DND-41 (cell line): ENCODE data around the gene RAPSN.

Experiments
- ATAC-seq: fragments of 200-7000 bp; cut with Tn5 transposase; 3 replicates; pipeline ENCODE4 v1.9.1; 2021; ENCODE audit warnings: low read depth; ENCODE audit not compliant: insufficient read depth
- DNase-seq: peaks from one replicate; pipeline ENCODE4 v3.0.0-alpha.2; 2020
- H2AFZ ChIP-seq: 2 replicates; pipeline ENCODE4 v1.6.0; 2012; ENCODE audit warnings: low read depth, low read length
- H3K27ac ChIP-seq: 2 replicates; pipeline ENCODE4 v1.5.1; 2012; ENCODE audit warnings: low read length, inconsistent platforms
- H3K27me3 ChIP-seq: fragments of 200-600 bp; sonication (generic); 2 replicates; pipeline ENCODE4 v1.6.0; 2012; ENCODE audit warnings: low read length, mild to moderate bottlenecking, inconsistent platforms; ENCODE audit not compliant: insufficient read depth, poor library complexity
- H3K36me3 ChIP-seq: 2 replicates; pipeline ENCODE4 v1.5.1; 2012; ENCODE audit warnings: low read length, inconsistent platforms; ENCODE audit not compliant: insufficient read depth
- H3K4me1 ChIP-seq: 2 replicates; pipeline ENCODE4 v1.5.1; 2012; ENCODE audit warnings: mild to moderate bottlenecking, low read length; ENCODE audit not compliant: insufficient read depth
- H3K4me2 ChIP-seq: 2 replicates; pipeline ENCODE4 v1.6.0; 2012; ENCODE audit warnings: mild to moderate bottlenecking, moderate library complexity, low read length, inconsistent platforms; ENCODE audit not compliant: insufficient read depth
- H3K4me3 ChIP-seq, 2 experiments: fragments of 200-600 bp in 1 of 2; shearing (Covaris generic) in 1 of 2; 2 replicates each; pipeline ENCODE4 v1.5.1; 2012 to 2016; ENCODE audit warnings: inconsistent platforms in 2 of 2, low read length in 2 of 2, mild to moderate bottlenecking in 2 of 2, low read depth in 1 of 2, moderate library complexity in 1 of 2
- H3K79me2 ChIP-seq: 2 replicates; pipeline ENCODE4 v1.6.0; 2012; ENCODE audit warnings: low read length, inconsistent platforms; ENCODE audit not compliant: insufficient read depth
- H3K9ac ChIP-seq: 2 replicates; pipeline ENCODE4 v1.6.0; 2012; ENCODE audit warnings: low read depth, mild to moderate bottlenecking, inconsistent platforms, low read length, moderate library complexity
- H3K9me3 ChIP-seq: 2 replicates; pipeline ENCODE4 v1.5.1; 2012; ENCODE audit warnings: low read length, moderate library complexity, mild to moderate bottlenecking, inconsistent platforms; ENCODE audit not compliant: insufficient read depth, severe bottlenecking
- H4K20me1 ChIP-seq: 2 replicates; pipeline ENCODE4 v1.6.0; 2012; ENCODE audit warnings: low read length; ENCODE audit not compliant: insufficient read depth
- EZH2 ChIP-seq: IDR thresholded peaks from 3 replicates; pipeline ENCODE4 v1.6.1; 2012; ENCODE audit warnings: borderline replicate concordance, low read depth, mild to moderate bottlenecking, moderate library complexity, low read length, inconsistent platforms; ENCODE audit not compliant: severe bottlenecking
- TF ChIP-seq, protein P1 (sequence below): IDR thresholded peaks from 2 replicates; pipeline ENCODE4 v1.5.1; 2012; ENCODE audit warnings: borderline replicate concordance, low read length, moderate library complexity, mild to moderate bottlenecking; ENCODE audit not compliant: poor library complexity, severe bottlenecking; ENCODE audit errors: extremely low read depth

RAPSN gene

DNA sequence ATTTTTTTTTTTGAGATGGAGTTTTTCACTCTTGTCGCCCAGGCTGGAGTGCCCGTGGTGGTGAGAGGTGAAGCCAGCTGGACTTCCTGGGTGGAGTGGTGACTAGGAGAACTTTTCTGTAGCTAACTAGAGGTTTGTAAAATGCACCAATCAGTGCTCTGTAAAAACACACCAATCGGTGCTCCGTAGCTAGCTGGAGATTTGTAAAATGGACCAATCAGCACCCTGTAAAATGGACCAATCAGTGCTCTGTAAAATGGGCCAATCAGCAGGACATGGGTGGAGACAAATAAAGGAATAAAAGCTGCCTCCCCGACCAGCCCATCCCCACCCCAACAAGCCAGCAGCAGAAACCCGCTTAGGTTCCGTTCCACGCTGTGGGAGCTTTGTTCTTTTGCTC, 4.4 kb upstream of the RAPSN start:
- no peaks in the 10 kb centered on the region for H3K9me3 ChIP-seq
- no peaks in the 10 kb centered on the region for H3K27me3 ChIP-seq
- no peak overlapping the region for H3K27ac ChIP-seq
- H3K36me3 ChIP-seq: no peaks in the 10 kb centered on the region
- no peak overlapping the region for H3K9ac ChIP-seq
- H4K20me1 ChIP-seq: no peaks in the 10 kb centered on the region
- H3K4me3 ChIP-seq: no peak overlapping the region
- ATAC-seq: no peak
- TF ChIP-seq EZH2: no peak
- TF ChIP-seq, protein P1, sequence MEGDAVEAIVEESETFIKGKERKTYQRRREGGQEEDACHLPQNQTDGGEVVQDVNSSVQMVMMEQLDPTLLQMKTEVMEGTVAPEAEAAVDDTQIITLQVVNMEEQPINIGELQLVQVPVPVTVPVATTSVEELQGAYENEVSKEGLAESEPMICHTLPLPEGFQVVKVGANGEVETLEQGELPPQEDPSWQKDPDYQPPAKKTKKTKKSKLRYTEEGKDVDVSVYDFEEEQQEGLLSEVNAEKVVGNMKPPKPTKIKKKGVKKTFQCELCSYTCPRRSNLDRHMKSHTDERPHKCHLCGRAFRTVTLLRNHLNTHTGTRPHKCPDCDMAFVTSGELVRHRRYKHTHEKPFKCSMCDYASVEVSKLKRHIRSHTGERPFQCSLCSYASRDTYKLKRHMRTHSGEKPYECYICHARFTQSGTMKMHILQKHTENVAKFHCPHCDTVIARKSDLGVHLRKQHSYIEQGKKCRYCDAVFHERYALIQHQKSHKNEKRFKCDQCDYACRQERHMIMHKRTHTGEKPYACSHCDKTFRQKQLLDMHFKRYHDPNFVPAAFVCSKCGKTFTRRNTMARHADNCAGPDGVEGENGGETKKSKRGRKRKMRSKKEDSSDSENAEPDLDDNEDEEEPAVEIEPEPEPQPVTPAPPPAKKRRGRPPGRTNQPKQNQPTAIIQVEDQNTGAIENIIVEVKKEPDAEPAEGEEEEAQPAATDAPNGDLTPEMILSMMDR: no peak
- no peaks in the 10 kb centered on the region for H3K4me1 ChIP-seq
- H2AFZ ChIP-seq: no peak overlapping the region
- no peak for DNase-seq
- H3K4me2 ChIP-seq: no peak overlapping the region
- no peaks in the 10 kb centered on the region for H3K79me2 ChIP-seq

DNA sequence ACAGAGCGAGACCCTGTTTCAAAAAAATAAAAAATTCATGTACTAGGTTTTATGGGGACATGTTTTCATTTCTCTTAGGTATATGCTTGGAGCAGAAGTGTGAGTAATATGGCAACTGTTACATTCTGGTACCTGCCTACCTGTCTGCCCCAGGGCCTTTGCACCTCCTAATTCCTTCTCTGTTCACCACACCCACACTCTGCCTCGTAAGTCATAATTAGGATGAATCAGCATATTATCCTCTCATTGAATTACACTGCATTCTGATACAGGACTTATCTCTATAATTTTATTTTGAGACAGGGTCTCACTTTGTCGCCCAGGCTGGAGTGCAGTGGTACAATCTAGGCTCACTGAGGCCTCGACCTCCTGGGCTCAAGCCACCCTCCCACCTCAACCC, 3.1 kb upstream of the RAPSN start:
- H3K27me3 ChIP-seq: no peaks in the 10 kb centered on the region
- H4K20me1 ChIP-seq: no peaks in the 10 kb centered on the region
- no peak overlapping the region for H3K4me3 ChIP-seq
- H3K9ac ChIP-seq: no peak overlapping the region
- no peak for DNase-seq
- no peak overlapping the region for H3K27ac ChIP-seq
- no peak overlapping the region for H3K4me2 ChIP-seq
- no peak overlapping the region for H2AFZ ChIP-seq
- H3K79me2 ChIP-seq: no peaks in the 10 kb centered on the region
- no peak for TF ChIP-seq EZH2
- TF ChIP-seq, protein P1: no peak
- no peaks in the 10 kb centered on the region for H3K9me3 ChIP-seq
- H3K4me1 ChIP-seq: no peaks in the 10 kb centered on the region
- ATAC-seq: no peak
- no peaks in the 10 kb centered on the region for H3K36me3 ChIP-seq

DNA sequence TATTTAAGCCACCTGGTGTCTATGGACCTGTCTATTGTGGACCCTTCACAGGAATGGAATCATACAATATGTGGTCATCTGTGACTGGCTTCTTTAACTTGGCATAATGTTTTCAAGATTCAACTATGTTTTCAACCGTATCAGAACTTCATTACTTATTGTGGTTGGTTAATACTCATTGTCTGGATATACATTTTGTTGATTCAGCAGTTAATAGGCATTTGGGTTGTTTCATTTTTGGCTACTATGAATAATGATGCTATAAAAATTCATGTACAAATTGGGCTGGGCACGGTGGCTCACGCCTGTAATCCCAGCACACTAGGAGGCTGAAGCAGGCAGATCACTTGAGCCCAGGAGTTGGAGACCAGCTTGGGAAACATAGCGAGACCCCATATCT, 2.5 kb upstream of the RAPSN start:
- Histone ChIP-seq H3K4me1 (no peaks in the 10 kb centered on the region), H3K27me3 (no peaks in the 10 kb centered on the region), H3K4me3 (no peak overlapping the region), H3K79me2 (no peaks in the 10 kb centered on the region), H3K36me3 (no peaks in the 10 kb centered on the region), H4K20me1 (no peaks in the 10 kb centered on the region), H2AFZ (no peak overlapping the region), H3K9ac (no peak overlapping the region), H3K9me3 (no peaks in the 10 kb centered on the region), H3K4me2 (no peak overlapping the region), H3K27ac (no peak overlapping the region)
- TF ChIP-seq, protein P1: no peak
- TF ChIP-seq EZH2: no peak
- ATAC-seq (no peak), DNase-seq (no peak)

DNA sequence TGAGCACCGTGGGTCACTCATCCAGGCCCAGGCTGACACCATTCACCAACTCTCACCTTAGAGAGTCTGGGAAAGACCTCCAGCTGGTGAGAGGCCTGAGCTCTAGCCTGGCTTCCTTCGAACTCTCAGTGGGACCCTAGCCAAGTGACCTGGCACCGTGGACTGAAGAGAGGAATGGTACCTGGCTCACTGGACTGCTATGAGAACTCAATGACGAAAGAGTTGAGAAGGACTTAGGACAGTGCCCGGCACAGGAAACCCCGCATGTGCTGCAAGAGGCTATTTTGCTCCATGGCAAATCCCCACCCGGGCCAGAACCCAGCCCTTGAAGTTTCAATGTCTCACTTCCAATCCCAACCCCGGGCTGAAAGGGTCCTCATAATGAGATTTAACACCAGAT, 605 bp upstream of the RAPSN start:
- no peaks in the 10 kb centered on the region for H3K4me1 ChIP-seq
- no peaks in the 10 kb centered on the region for H3K27me3 ChIP-seq
- DNase-seq: no peak
- no peak overlapping the region for H2AFZ ChIP-seq
- H3K9ac ChIP-seq: no peak overlapping the region
- H3K79me2 ChIP-seq: no peaks in the 10 kb centered on the region
- H3K36me3 ChIP-seq: no peaks in the 10 kb centered on the region
- H4K20me1 ChIP-seq: no peaks in the 10 kb centered on the region
- TF ChIP-seq EZH2: no peak
- TF ChIP-seq, protein P1: no peak
- no peak overlapping the region for H3K4me2 ChIP-seq
- H3K9me3 ChIP-seq: no peaks in the 10 kb centered on the region
- H3K27ac ChIP-seq: no peak overlapping the region
- no peak overlapping the region for H3K4me3 ChIP-seq
- ATAC-seq: no peak
